Thyroid gland (tissue), 4 donors: Measurements from ENCODE around the gene UBE2D1.

Source experiments
- CTCF ChIP-seq, 6 experiments: fragments of 200-600 bp in 3 of 6; fragments of 450-650 bp in 3 of 6; sonication (generic) in 3 of 6; IDR thresholded peaks; one replicate each; pipeline ENCODE4 v1.5.1; 2016 to 2019; ENCODE audit warnings: antibody characterized with exemption in 6 of 6, mild to moderate bottlenecking in 2 of 6, inconsistent platforms in 1 of 6, moderate library complexity in 1 of 6
- POLR2A ChIP-seq, 2 donors: fragments of 450-650 bp; IDR thresholded peaks; one replicate each; pipeline ENCODE4 v1.6.1; 2017; ENCODE audit warnings: antibody characterized with exemption in 2 of 2, mild to moderate bottlenecking in 2 of 2, moderate library complexity in 1 of 2

GRCh38 chr10:58350023-58350422, 15.2 kb downstream of the UBE2D1 start:
- TF ChIP-seq CTCF (IDR thresholded peaks at IDR 0.05): no peak
- no peak for TF ChIP-seq POLR2A (IDR thresholded peaks at IDR 0.05)
